A549 (cell line): ENCODE measurements around the gene AQR. TPM values are rescaled to one million over a fixed set of nuclear protein-coding genes. Genes with fewer than 3 reads are reported as not detected.

Source experiments
- ATAC-seq, 2 experiments: fragments of 200-7000 bp in 1 of 2; fragments of >200 bp in 1 of 2; cut with Nextera tagmentation in 1 of 2; cut with Tn5 transposase in 1 of 2; 3 replicates each; pipeline versions ENCODE4 v1.8.0 to v1.9.1; 2018 to 2020; ENCODE audit warnings: mild to moderate bottlenecking in 1 of 2, moderate library complexity in 1 of 2
- CTCF ChIA-PET: fragments of 300-600 bp; sonication (Branson Sonifier 250); formaldehyde crosslinking; extraction: SDS; loops from one replicate; lab custom pipeline; 2021; ENCODE audit warnings: antibody characterized with exemption, inconsistent platforms; lab: Yijun Ruan, JAX
- POLR2A ChIA-PET: fragments of 350-600 bp; formaldehyde crosslinking; extraction: SDS; loops from one replicate; lab custom pipeline; 2021; ENCODE audit warnings: antibody characterized with exemption, inconsistent platforms; lab: Yijun Ruan, JAX
- DNase-seq, 2 experiments: peaks; one replicate each; pipeline versions ENCODE4 v3.0.0 to v3.0.0-alpha.2; 2011 to 2016; ENCODE audit warnings: low read depth in 1 of 2, low spot score in 1 of 2
- FAIRE-seq: peaks from 2 replicates; lab custom pipeline; 2011; peaks lifted over from hg19 to GRCh38; lab: Jason Lieb, UNC
- H3K27ac ChIP-seq, 2 experiments: fragments of >200 bp; sonication (Bioruptor Twin); formaldehyde crosslinking; 3 replicates each; pipeline ENCODE4 v1.5.1; 2016 to 2017
- H3K4me1 ChIP-seq: fragments of >200 bp; sonication (Bioruptor Twin); formaldehyde crosslinking; 3 replicates; pipeline ENCODE4 v1.6.1; 2016
- H3K4me2 ChIP-seq: fragments of >200 bp; sonication (Bioruptor Twin); formaldehyde crosslinking; 3 replicates; pipeline ENCODE4 v1.6.1; 2016
- H3K4me3 ChIP-seq: fragments of >200 bp; sonication (Bioruptor Twin); formaldehyde crosslinking; 3 replicates; pipeline ENCODE4 v1.5.1; 2016
- H3K9me3 ChIP-seq: fragments of >200 bp; sonication (Bioruptor Twin); formaldehyde crosslinking; 3 replicates; pipeline ENCODE4 v1.6.1; 2016
- ATOH8 ChIP-seq: fragments of 250-450 bp; sonication (Bioruptor Pico); IDR thresholded peaks from 2 replicates; pipeline ENCODE4 v1.5.0; 2020; ENCODE audit warnings: low read depth, mild to moderate bottlenecking, moderate library complexity
- CBX8 ChIP-seq: fragments of 200-600 bp; sonication (generic); IDR thresholded peaks from 2 replicates; pipeline ENCODE4 v1.6.1; 2016
- CHD2 ChIP-seq: fragments of 150-350 bp; IDR thresholded peaks from 2 replicates; pipeline ENCODE4 v1.6.1; 2014; ENCODE audit warnings: low read length; ENCODE audit not compliant: partially characterized antibody
- E2F6 ChIP-seq: IDR thresholded peaks from 2 replicates; pipeline ENCODE4 v1.6.1; 2012; ENCODE audit warnings: low read depth, borderline replicate concordance
- EHF ChIP-seq: fragments of 250-450 bp; sonication (Bioruptor Pico); IDR thresholded peaks from 2 replicates; pipeline ENCODE4 v1.5.0; 2020; ENCODE audit warnings: mild to moderate bottlenecking
- ELK1 ChIP-seq: fragments of 150-350 bp; IDR thresholded peaks from 2 replicates; pipeline ENCODE4 v1.6.1; 2014; ENCODE audit warnings: low read depth, mild to moderate bottlenecking, low read length
- ESRRA ChIP-seq: fragments of 150-350 bp; IDR thresholded peaks from 2 replicates; pipeline ENCODE4 v1.6.1; 2014; ENCODE audit warnings: mild to moderate bottlenecking, low read length, borderline replicate concordance
- HOXA7 ChIP-seq: fragments of 250-450 bp; sonication (Bioruptor Pico); IDR thresholded peaks from 2 replicates; pipeline ENCODE4 v1.5.0; 2020; ENCODE audit warnings: mild to moderate bottlenecking, moderate library complexity
- HOXB13 ChIP-seq: fragments of 250-450 bp; sonication (Bioruptor Pico); IDR thresholded peaks from 2 replicates; pipeline ENCODE4 v1.5.0; 2020; ENCODE audit warnings: low read depth, mild to moderate bottlenecking, moderate library complexity
- HOXB5 ChIP-seq: fragments of 250-450 bp; sonication (Bioruptor Pico); IDR thresholded peaks from 2 replicates; pipeline ENCODE4 v1.5.0; 2020; ENCODE audit warnings: mild to moderate bottlenecking, moderate library complexity
- JUN ChIP-seq, 2 experiments: fragments of >200 bp; sonication (Bioruptor Twin); formaldehyde crosslinking; IDR thresholded peaks; 2 replicates in 1 of 2; 3 replicates in 1 of 2; pipeline ENCODE4 v1.6.1; 2016 to 2017
- KDM5A ChIP-seq: fragments of 200-600 bp; sonication (generic); IDR thresholded peaks from 2 replicates; pipeline ENCODE4 v1.6.1; 2016; ENCODE audit warnings: antibody characterized with exemption, mild to moderate bottlenecking
- MAZ ChIP-seq: fragments of 150-350 bp; IDR thresholded peaks from 2 replicates; pipeline ENCODE4 v1.6.1; 2014; ENCODE audit warnings: antibody characterized with exemption, low read depth, low read length, borderline replicate concordance
- NFE2L2 ChIP-seq: fragments of 150-350 bp; conservative IDR thresholded peaks from 2 replicates; pipeline ENCODE4 v1.6.1; 2014; ENCODE audit warnings: low read length
- PBX3 ChIP-seq: IDR thresholded peaks from 2 replicates; pipeline ENCODE4 v1.6.1; 2012
- RAD21 ChIP-seq, 2 experiments: fragments of >200 bp in 1 of 2; sonication (Bioruptor Twin) in 1 of 2; formaldehyde crosslinking in 1 of 2; IDR thresholded peaks in 1 of 2; conservative IDR thresholded peaks in 1 of 2; 2 replicates in 1 of 2; 3 replicates in 1 of 2; pipeline ENCODE4 v1.6.1; 2012 to 2018; ENCODE audit warnings: inconsistent platforms in 1 of 2
- RCOR1 ChIP-seq: fragments of 150-350 bp; IDR thresholded peaks from 2 replicates; pipeline ENCODE4 v1.6.1; 2014; ENCODE audit warnings: antibody characterized with exemption, low read length, low read depth
- TFCP2L1 ChIP-seq: fragments of 250-450 bp; sonication (Bioruptor Pico); IDR thresholded peaks from 2 replicates; pipeline ENCODE4 v1.5.0; 2021; ENCODE audit warnings: mild to moderate bottlenecking
- USF2 ChIP-seq: fragments of 450-650 bp; IDR thresholded peaks from 2 replicates; pipeline ENCODE4 v1.6.1; 2014; ENCODE audit warnings: antibody characterized with exemption
- ZC3H11A ChIP-seq: fragments of 450-650 bp; IDR thresholded peaks from 2 replicates; pipeline ENCODE4 v1.6.1; 2014; ENCODE audit warnings: antibody characterized with exemption, mild to moderate bottlenecking
- WGBS: methylation state at CpG from one replicate; pipeline ENCODE4 v1.1.6; 2017; ENCODE audit errors: missing lambda C conversion rate; 5-methylcytosine and 5-hydroxymethylcytosine counted together
- polyA plus RNA-seq, 4 experiments: library from polyadenylated mRNA; depleted of rRNA in 3 of 4; stranded (reverse); fragments of >200 nt; fragmentation: RNase III in 1 of 4; extraction: RNeasy Plus Mini Kit Qiagen cat#74134 plus additional on column Dnase treatment in 1 of 4; gene quantifications; 2 replicates in 3 of 4; 3 replicates in 1 of 4; pipeline ENCODE4 v1.2.3, GENCODE V29; 2011 to 2017

Gene AQR
- polyA plus RNA-seq, 2 of the 4 experiments (the other 2 are of a cell fraction), result 22.3 to 58.5 TPM

- no peak for DNase-seq
- Histone ChIP-seq H3K27ac (no peak overlapping the region), H3K4me2 (no peak overlapping the region), H3K9me3 (no peaks in the 10 kb centered on the region), H3K4me3 (no peak overlapping the region), H3K4me1 (no peaks in the 10 kb centered on the region)
- POLR2A ChIA-PET, result no interaction called here
- WGBS, result 27% methylated on average over 5 of the region's 5 CpGs
- FAIRE-seq, result no peak
- no peak for ATAC-seq
- CTCF ChIA-PET, result interaction anchor here (1.0 to 2.5 kb wide), 3 partner anchors 9 to 112 kb away, joined by 3 to 9 read pairs (median 7); no protein-coding TSS in a partner anchor
- TF ChIP-seq RCOR1 (no peak), NFE2L2 (no peak), ZC3H11A (no peak), USF2 (no peak), CHD2 (no peak), RAD21 (conservative IDR thresholded peaks at IDR 0.05 in 1 of 2, IDR thresholded peaks at IDR 0.05 in 1 of 2) (no peak), CBX8 (no peak), HOXB13 (no peak), MAZ (no peak), HOXA7 (no peak), JUN (IDR thresholded peaks at IDR 0.05) (no peak), KDM5A (no peak), HOXB5 (CRISPR knock-in tag) (no peak), ATOH8 (CRISPR knock-in tag) (no peak), TFCP2L1 (CRISPR knock-in tag) (no peak), E2F6 (no peak), ELK1 (no peak), EHF (CRISPR knock-in tag) (no peak)
Observed at GRCh38 chr15:34820110-34820509, 149.4 kb downstream of the AQR start.

GRCh38 chr15:34818526-34818925 lies 151.0 kb downstream of the AQR start:
- Histone ChIP-seq H3K27ac (no peak overlapping the region), H3K9me3 (no peaks in the 10 kb centered on the region), H3K4me3 (no peak overlapping the region), H3K4me2 (no peak overlapping the region), H3K4me1 (0 out of 3 replicates have a peak, but pooled peaks cover 4% of the 10 kb centered on the region)
- FAIRE-seq, result peak; percentile 89
- ChIA-PET CTCF (interaction anchor here (2.5 kb wide), 1 partner anchor 8 kb away, joined by 7 read pairs; no protein-coding TSS in a partner anchor), POLR2A (no interaction called here)
- no peak; a peak in 1 of 6 replicates for ATAC-seq
- WGBS, result 91% methylated on average over 1 of the region's 1 CpG
- TF ChIP-seq PBX3 (no peak), ESRRA (no peak), RCOR1 (no peak), KDM5A (no peak), HOXB5 (CRISPR knock-in tag) (no peak)
- DNase-seq, result no peak
